IPS-20b (cell line): ENCODE data around the gene PEX7.

Source experiments
- H3K27ac ChIP-seq: one replicate; pipeline ENCODE4 v1.5.1; 2013; ENCODE audit warnings: low read length
- H3K27me3 ChIP-seq: 2 replicates; pipeline ENCODE4 v1.6.1; 2013; ENCODE audit warnings: mild to moderate bottlenecking, low read length, inconsistent platforms; ENCODE audit not compliant: insufficient read depth
- H3K36me3 ChIP-seq: 2 replicates; pipeline ENCODE4 v1.6.1; 2013; ENCODE audit warnings: low read depth, mild to moderate bottlenecking, inconsistent platforms, low read length, moderate library complexity; ENCODE audit not compliant: insufficient read depth
- H3K4me1 ChIP-seq: 2 replicates; pipeline ENCODE4 v1.6.1; 2013; ENCODE audit warnings: mild to moderate bottlenecking, control low read depth, inconsistent platforms, low read length, moderate library complexity; ENCODE audit not compliant: insufficient read depth
- H3K4me3 ChIP-seq: 2 replicates; pipeline ENCODE4 v1.5.1; 2013; ENCODE audit warnings: mild to moderate bottlenecking, low read length, inconsistent platforms
- H3K9ac ChIP-seq: 2 replicates; pipeline ENCODE4 v1.6.1; 2013; ENCODE audit warnings: low read depth, mild to moderate bottlenecking, inconsistent platforms, low read length, moderate library complexity
- H3K9me3 ChIP-seq: 2 replicates; pipeline ENCODE4 v1.6.1; 2013; ENCODE audit warnings: mild to moderate bottlenecking, low read depth, low read length, inconsistent platforms; ENCODE audit not compliant: insufficient read depth

PEX7 gene

GRCh38 chr6:136920671-136921380, 98.4 kb downstream of the PEX7 start:
- peaks cover 67% of the 10 kb centered on the region for H3K27me3 ChIP-seq
- H3K9ac ChIP-seq: no peak overlapping the region
- no peaks in the 10 kb centered on the region for H3K36me3 ChIP-seq
- no peak overlapping the region for H3K27ac ChIP-seq
- H3K9me3 ChIP-seq: no peaks in the 10 kb centered on the region
- peak overlapping the region; percentile 66 for H3K4me3 ChIP-seq
- H3K4me1 ChIP-seq: no peaks in the 10 kb centered on the region; the same call in 1 of the 2 replicates

- Histone ChIP-seq H3K9ac (no peak overlapping the region; the same call in 1 of the 2 replicates), H3K27me3 (peaks cover 67% of the 10 kb centered on the region), H3K27ac (no peak overlapping the region), H3K9me3 (no peaks in the 10 kb centered on the region), H3K36me3 (no peaks in the 10 kb centered on the region), H3K4me3 (peak overlapping the region; percentile 66), H3K4me1 (no peaks in the 10 kb centered on the region; the same call in 1 of the 2 replicates)
These were observed 99.1 kb downstream of the PEX7 start for GRCh38 chr6:136921381-136921935.

GRCh38 chr6:136921936-136922684, 99.7 kb downstream of the PEX7 start, which contains the start of gene SLC35D3:
SLC35D3 (plus strand) TSS chr6:136922301; CDS start chr6:136922429, 128 bp downstream.
- peak within 1 kb of the TSS; percentile 66 for H3K4me3 ChIP-seq
- no peak within 1 kb of the TSS for H3K27ac ChIP-seq
- H3K36me3 ChIP-seq: no peaks in the 10 kb centered on the region
- no peaks in the 10 kb centered on the region; the same call in 1 of the 2 replicates for H3K4me1 ChIP-seq
- no peaks in the 10 kb centered on the region for H3K9me3 ChIP-seq
- H3K27me3 ChIP-seq: peaks cover 67% of the 10 kb centered on the region
- H3K9ac ChIP-seq: no peak within 1 kb of the TSS; the same call in 1 of the 2 replicates

- no peaks in the 10 kb centered on the region for H3K36me3 ChIP-seq
- H3K9ac ChIP-seq: no peak overlapping the region
- H3K27me3 ChIP-seq: peaks cover 67% of the 10 kb centered on the region
- H3K9me3 ChIP-seq: no peaks in the 10 kb centered on the region
- peak overlapping the region; percentile 66 for H3K4me3 ChIP-seq
- no peaks in the 10 kb centered on the region; the same call in 1 of the 2 replicates for H3K4me1 ChIP-seq
- H3K27ac ChIP-seq: no peak overlapping the region
These were observed 100.3 kb downstream of the PEX7 start for GRCh38 chr6:136922685-136923006.

- Histone ChIP-seq H3K36me3 (no peaks in the 10 kb centered on the region), H3K4me1 (no peaks in the 10 kb centered on the region; the same call in 1 of the 2 replicates), H3K9me3 (no peaks in the 10 kb centered on the region), H3K4me3 (no peak overlapping the region), H3K9ac (no peak overlapping the region), H3K27ac (no peak overlapping the region), H3K27me3 (peaks cover 67% of the 10 kb centered on the region)
These were observed 100.9 kb downstream of the PEX7 start for GRCh38 chr6:136923116-136923953.

- H3K27ac ChIP-seq: no peak overlapping the region
- no peaks in the 10 kb centered on the region for H3K36me3 ChIP-seq
- no peaks in the 10 kb centered on the region for H3K9me3 ChIP-seq
- no peaks in the 10 kb centered on the region; the same call in 1 of the 2 replicates for H3K4me1 ChIP-seq
- H3K4me3 ChIP-seq: no peak overlapping the region
- H3K27me3 ChIP-seq: peaks cover 59% of the 10 kb centered on the region
- H3K9ac ChIP-seq: no peak overlapping the region
These were observed 101.7 kb downstream of the PEX7 start for GRCh38 chr6:136923954-136924673.

- Histone ChIP-seq H3K36me3 (no peaks in the 10 kb centered on the region), H3K9ac (no peak overlapping the region), H3K4me1 (no peaks in the 10 kb centered on the region), H3K4me3 (no peak overlapping the region), H3K27me3 (peaks cover 36% of the 10 kb centered on the region), H3K27ac (no peak overlapping the region), H3K9me3 (no peaks in the 10 kb centered on the region)
These were observed 104.0 kb downstream of the PEX7 start for GRCh38 chr6:136926383-136926782.

GRCh38 chr6:136927292-136927691, 104.9 kb downstream of the PEX7 start:
- peaks cover 27% of the 10 kb centered on the region for H3K27me3 ChIP-seq
- 0 out of 2 replicates have a peak, but pooled peaks cover under 1% of the 10 kb centered on the region for H3K4me1 ChIP-seq
- H3K4me3 ChIP-seq: no peak overlapping the region
- H3K27ac ChIP-seq: no peak overlapping the region
- no peaks in the 10 kb centered on the region for H3K9me3 ChIP-seq
- no peaks in the 10 kb centered on the region for H3K36me3 ChIP-seq
- H3K9ac ChIP-seq: no peak overlapping the region

- no peak overlapping the region for H3K9ac ChIP-seq
- no peaks in the 10 kb centered on the region; the same call in 1 of the 2 replicates for H3K27me3 ChIP-seq
- no peaks in the 10 kb centered on the region for H3K9me3 ChIP-seq
- no peak overlapping the region for H3K4me3 ChIP-seq
- H3K36me3 ChIP-seq: no peaks in the 10 kb centered on the region
- 0 out of 2 replicates have a peak, but pooled peaks cover 4% of the 10 kb centered on the region for H3K4me1 ChIP-seq
- H3K27ac ChIP-seq: no peak overlapping the region
These were observed 108.1 kb downstream of the PEX7 start for GRCh38 chr6:136930528-136930927.

- H3K27ac ChIP-seq: no peak overlapping the region
- no peak overlapping the region for H3K4me3 ChIP-seq
- no peak overlapping the region for H3K9ac ChIP-seq
- 0 out of 2 replicates have a peak, but pooled peaks cover 4% of the 10 kb centered on the region for H3K4me1 ChIP-seq
- H3K36me3 ChIP-seq: no peaks in the 10 kb centered on the region
- H3K9me3 ChIP-seq: no peaks in the 10 kb centered on the region
- H3K27me3 ChIP-seq: no peaks in the 10 kb centered on the region; the same call in 1 of the 2 replicates
These were observed 110.2 kb downstream of the PEX7 start for GRCh38 chr6:136932599-136932998.
